ENCODE data around the gene ZNF280D.
"Not testable (repeated sequence)": the region's sequence is repeated elsewhere in the genome, so short reads cannot be mapped to it uniquely, and the experiment has no call there.

ZNF280D gene, protein sequence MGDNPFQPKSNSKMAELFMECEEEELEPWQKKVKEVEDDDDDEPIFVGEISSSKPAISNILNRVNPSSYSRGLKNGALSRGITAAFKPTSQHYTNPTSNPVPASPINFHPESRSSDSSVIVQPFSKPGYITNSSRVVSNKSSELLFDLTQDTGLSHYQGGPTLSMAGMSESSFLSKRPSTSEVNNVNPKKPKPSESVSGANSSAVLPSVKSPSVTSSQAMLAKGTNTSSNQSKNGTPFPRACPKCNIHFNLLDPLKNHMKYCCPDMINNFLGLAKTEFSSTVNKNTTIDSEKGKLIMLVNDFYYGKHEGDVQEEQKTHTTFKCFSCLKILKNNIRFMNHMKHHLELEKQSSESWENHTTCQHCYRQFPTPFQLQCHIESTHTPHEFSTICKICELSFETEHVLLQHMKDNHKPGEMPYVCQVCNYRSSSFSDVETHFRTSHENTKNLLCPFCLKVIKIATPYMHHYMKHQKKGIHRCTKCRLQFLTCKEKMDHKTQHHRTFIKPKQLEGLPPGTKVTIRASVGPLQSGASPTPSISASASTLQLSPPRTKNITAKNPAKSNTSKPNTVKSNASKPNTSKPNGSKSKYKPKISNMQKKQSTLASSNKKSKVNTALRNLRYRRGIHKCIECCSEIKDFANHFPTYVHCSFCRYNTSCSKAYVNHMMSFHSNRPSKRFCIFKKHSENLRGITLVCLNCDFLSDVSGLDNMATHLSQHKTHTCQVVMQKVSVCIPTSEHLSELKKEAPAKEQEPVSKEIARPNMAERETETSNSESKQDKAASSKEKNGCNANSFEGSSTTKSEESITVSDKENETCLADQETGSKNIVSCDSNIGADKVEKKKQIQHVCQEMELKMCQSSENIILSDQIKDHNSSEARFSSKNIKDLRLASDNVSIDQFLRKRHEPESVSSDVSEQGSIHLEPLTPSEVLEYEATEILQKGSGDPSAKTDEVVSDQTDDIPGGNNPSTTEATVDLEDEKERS

DNA sequence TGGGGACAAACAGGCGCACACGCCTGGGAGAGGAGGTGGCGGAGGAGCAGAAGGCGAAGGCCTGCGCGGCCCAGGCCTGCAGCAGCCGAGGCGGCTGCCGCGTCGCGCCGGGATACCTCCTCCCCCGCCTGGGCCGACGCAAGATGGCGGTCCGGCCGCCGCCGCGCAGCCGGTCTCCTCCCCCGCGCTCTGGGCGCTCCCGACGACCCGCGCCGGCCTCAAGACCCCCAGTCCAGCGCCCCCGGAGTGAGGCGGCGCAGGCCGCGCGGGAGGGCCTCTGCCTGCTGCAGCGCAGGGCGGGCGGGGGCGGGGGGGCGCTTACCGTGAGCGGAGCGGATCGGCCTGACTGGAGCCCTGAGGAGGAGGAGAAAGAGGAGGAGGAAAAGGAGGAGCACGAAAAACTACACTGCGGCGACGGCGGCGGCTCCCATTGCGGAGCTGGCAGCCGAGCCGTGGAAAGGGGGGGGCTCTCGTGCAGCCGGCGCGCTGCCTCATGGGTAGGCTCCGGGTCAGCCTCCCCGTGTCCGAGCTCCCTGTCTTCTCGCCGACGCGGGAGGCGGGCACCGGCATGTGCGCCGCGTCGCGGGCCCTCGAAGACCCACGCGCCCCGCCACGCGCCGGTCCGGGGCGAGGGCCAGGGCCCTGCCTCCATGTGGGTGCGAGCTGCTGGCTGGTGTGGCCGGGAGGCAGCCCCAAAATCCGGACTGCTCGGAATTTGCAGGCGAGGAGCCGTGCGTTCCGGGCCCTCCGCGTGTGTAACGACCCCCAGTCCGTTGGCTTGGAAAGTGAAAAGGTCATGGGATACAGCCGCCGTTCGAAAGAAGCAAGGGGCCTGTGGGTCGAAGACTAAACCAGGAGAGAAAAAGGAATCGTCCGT lies at the start of gene ZNF280D:
Gene ZNF280D (minus strand): TSS at position 374 of the 877 bp plus-strand sequence. CDS start 26,400 bp downstream, outside the sequence.
- DNase-seq: peak; percentile 43

DNA sequence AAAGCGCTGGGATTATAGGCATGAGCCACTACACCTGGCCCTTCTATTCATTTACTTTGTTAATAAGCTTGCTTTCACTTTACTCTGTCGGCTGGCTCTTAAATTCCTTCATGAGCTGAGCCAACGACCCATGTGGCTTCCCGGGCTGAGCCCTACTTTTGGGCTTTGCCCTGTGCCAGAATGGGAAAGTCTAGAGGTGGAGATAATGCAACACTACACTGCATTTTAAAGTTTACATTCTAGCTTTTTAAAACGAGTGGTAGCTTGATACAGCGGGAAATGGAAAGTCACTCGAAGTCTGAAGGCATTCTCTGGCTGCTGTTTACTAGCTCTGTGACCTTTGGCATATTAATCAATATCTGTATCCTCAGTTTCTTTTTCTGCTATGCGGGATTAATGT lies 49.0 kb upstream of the ZNF280D start:
- DNase-seq: no peak

DNA sequence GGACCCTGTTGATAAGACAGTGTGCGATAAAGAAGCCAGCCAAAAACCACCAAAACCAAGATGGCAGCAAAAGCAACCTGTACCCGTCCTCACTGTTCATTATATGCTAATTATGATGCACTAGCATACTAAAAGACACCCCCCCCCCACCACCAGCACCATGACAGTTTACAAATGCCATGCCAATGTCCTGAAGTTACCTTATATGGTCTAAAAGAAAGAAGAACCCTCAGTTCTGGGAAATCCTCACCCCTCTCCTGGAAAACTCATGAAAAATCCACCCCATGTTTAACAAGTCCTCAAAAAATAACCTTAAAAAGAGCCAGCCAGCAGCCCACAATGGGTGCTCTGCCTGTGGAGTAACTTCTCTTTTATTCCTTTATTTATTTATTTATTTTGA lies 48.4 kb upstream of the ZNF280D start:
- DNase-seq: no peak

DNA sequence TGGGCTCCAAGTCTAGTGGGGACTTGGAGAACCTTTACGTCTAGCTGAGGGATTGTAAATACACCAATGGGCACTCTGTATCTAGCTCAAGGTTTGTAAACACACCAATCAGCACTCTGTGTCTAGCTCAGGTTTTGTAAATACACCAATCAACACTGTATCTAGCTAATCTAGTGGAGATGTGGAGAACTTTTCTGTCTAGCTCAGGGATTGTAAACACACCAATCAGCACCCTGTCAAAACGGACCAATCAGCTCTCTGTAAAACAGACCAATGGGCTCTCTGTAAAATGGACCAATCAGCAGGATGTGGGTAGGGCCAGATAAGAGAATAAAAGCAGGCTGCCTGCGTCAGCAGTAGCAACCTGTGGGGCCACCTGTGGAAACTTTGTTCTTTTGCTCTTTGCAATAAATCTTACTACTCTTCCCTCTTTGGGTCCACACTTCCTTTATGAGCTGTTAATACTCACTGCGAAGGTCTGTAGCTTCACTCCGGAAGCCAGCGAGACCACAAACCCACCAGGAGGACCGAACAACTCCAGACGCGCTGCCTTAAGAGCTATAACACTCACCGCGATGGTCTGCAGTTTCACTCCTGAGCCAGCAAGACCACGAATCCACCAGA lies 46.9 kb upstream of the ZNF280D start:
- not testable (repeated sequence) for DNase-seq

DNA sequence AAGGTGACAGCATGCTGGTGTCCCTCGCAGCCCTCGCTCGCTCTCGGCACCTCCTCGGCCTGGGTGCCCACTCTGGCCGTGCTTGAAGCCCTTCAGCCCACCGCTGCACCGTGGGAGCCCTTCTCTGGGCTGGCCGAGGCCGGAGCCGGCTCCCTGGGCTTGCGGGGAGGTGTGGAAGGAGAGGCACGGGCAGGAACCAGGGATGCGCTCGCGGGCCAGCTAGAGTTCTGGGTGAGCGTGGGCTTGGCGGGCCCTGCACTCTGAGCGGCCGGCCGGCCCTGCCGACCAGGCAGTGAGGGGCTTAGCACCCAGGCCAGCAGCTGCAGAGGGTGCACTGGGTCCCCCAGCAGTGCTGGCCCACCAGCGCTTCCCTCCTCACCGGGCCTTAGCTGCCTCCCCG lies 46.1 kb upstream of the ZNF280D start:
- not testable (repeated sequence) for DNase-seq

DNA sequence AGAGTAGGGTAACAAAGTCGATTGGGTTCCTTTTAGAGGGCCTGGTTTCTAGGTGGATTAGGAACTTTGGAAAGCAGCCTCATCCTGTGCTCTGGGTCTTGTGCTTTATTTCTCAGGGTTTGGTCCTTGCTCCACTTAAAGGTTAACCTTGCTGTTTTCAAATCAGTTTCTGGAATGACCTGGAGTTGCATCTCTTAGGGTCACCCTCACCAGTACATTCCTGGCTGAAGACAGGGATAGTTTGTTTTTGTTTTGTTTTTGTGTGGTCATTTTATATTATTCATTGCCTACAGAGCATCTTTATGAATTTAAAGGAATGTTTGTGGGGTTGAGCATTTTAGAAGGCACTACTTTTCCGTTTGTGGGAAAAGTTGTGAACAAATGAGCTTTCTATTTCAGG lies 45.5 kb upstream of the ZNF280D start:
- DNase-seq: no peak

DNA sequence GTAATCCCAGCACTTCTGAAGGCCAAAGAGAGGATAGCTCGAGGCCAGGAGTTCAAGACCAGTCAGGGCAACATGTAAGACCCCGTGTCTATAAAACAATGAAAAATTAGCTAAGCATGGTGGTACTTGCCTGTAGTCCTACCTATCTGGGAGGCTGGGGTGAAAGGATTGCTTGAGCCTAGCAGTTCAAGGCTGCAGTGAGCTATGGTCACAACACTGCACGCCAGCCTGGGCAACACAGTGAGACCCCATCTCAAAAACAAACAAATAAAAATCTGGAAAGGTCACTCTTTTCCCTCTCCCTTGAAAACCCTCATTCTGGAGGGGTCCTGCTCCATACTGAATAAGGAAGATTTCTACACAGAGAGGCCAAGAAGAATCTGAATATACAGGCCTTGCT lies 43.5 kb upstream of the ZNF280D start:
- no peak for DNase-seq

DNA sequence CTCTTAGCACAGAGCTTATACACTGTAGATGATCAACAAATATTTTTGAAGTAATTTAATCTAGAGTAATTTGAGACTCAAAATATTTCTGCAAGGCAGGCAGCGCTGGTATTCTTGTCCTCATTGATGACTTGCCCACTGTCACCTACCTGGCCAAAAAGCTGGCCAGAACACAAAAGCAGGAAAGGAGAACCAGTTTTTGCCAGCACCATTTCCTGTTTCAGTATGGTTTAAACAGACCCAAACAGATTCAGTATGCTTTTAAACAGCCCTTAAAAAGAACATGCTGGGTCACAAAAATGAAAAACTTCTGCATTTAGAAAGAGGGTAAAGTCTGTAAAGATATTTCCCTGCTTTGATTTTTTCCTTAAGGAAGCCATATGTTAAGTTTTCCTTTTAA lies 42.3 kb upstream of the ZNF280D start:
- DNase-seq: no peak

DNA sequence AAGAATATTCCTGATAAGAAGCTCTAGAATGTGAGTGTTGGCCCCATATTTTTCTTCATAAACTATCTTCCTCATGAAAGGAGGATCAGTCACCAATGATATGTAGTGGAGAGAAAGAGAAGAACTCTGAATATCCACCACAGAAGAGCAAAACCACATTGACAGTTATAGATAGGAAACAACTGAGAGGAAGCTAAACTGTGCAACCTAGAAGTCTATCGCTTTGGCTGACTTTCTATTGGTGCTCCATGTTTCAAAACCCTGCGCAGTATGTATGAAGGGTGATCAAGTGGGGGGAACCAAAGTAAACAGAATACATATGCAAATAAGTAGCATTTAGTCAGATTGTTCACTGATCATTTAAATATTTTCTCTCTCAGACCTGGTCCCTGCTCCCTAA lies 41.0 kb upstream of the ZNF280D start:
- DNase-seq: no peak

DNA sequence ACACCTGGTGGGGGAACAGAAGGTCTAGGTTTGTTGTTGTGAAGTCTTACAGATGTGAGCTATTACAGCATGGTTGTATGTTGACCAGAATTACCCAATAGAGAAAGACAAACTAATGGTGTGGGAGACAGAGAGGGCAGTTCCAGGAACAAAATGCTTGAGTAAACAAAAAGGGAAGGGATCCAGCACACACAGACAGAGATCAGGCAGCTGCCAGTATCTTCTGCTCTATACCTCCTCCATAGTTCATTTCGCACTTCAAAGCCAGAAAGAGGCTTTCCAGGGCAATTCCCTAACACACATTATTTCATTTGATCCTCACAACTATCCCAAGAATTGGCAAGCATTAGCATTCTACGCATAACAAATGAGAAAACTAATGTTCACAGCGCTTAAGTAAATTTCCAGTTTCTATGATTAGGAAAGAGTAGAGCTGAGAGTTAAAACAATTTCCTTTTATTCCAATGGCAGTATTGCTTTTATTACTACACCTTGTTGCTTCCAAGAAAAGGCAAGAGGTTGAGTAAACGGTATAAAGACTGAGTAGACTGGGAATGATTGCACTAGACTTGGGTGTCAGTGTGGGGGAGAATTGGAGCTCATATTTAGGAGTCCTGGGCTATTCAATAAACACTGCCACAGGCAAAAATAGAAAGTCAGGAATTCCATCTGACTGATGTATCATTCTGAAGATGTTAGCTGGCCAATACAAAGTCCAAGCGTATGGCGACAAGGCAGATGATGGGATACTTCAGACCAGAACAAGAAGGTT lies 39.7 kb upstream of the ZNF280D start:
- DNase-seq: no peak

DNA sequence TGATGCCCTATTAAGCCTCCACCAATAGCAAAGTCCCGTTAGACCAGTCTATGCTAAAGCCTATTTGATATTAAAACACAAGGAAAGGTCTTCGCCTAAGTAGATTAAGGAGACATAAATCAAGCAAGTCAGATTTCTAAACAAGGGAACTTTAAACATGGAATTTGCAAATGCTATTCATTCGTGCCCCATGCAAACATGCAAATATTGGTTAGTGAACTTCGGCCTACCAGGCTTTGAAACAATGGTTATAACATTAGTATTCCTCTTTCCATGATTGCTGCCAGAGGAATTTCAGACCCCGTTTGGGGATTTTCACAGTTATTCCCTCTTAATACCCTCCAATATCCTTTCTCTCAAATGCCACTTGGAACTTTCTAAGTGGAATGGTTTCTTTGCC lies 36.9 kb upstream of the ZNF280D start:
- DNase-seq: no peak

DNA sequence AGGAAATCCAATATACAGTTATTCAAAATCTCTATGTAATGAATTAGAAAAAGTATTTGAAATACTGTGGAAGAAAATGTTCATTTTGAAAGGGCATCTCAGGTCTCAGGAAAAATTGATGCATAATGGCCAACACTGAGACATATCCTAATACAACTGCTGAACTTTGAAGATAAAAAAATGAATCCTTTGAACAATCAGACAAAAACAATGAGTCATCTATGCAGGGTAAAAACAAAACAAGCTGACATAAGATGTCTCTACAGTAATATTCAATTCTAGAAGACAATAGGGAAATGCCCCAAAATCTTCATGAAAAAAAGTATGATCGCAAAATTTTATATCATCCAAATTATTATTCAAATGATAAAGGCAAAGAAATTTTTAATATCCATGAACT lies 34.0 kb upstream of the ZNF280D start:
- no peak for DNase-seq

DNA sequence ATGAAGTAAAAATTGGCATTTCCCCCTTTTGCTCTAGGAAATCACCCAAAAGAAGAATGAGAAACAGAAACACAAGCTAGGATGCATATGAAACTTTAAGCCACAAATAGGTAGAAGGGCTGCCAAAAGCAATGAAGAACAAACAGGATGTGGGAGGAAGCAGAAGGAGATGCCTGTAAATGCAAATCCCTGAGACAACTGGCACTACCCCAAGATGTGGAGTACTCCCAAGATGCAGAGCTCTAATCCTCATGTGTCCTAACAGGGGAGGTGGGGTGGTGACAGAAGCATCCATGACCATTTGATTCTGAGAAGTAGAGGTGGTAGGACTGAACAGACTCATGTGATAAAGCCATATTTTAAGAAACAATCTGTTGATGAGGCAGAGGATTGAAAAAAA lies 31.9 kb upstream of the ZNF280D start:
- no peak for DNase-seq

DNA sequence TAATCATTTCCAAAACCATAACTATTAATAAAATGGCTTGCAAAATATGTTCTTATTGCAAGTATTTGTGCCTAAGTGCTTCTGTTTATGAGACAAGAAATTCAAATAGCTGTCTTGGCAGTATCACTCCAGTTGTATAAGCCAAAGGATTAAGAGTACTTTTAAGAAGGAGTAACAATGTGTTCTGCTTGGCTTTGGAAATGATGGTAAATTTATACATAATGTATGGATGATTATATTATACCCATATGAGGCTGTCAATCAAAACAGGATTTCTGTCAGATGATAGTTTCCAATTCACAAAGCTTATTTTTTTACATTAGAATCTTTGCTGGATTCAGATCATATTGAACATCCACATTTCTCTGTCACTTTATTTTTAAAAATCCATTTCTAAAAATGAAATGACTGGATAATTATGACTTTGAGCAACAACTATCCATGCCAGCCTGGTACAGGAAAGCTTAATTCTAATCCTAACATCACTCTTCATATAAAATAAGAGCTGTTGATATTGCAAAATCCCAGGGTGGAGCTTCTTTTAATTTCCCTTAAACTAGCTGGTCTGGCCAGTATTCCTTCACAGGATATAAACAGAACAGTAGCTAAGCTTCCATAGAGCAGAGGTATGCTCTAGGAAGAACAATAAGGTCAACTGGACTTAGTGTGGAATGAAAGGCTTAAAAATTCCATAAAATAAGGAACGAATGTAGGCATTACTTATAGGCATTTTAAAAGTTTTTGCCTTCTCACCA lies 30.0 kb upstream of the ZNF280D start:
- no peak for DNase-seq

DNA sequence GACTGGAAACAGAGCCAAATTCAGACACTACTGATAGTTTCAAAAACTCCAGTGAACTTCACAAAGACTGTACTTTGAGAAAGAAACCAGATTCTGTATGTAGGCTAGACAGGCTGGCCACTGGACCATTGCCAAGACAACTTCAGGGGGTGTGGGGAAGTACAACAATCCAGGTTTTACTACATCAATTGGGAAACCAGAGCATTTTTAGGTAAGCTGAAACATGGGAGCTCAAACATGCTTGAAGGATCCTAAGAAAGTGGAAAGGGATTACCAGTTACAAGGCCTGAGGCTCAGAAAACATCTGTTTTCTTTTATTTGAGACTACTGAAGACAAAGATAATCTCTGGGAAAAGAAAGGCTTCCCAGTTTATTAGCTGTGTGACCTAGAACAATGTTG lies 26.9 kb upstream of the ZNF280D start:
- no peak for DNase-seq

DNA sequence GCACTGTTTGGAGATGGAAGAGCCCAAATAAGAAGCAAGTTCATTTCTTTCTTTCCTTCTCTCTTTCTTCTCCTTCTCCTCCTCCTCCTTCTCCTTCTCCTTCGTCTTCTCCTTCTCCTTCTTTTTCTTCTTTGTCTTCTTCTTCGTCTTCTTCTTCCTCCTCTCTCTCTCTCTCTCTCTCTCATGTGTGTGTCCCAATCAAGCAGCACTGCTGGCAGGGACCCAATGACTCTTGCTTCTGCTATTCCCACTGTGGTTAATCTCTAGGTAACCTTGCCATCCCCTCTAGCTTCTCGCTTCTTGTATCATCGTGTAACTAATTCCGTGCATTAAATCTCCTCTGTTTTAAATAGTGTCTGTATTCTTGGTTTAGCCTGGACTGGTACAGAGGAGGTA lies 26.1 kb upstream of the ZNF280D start:
- DNase-seq: no peak

DNA sequence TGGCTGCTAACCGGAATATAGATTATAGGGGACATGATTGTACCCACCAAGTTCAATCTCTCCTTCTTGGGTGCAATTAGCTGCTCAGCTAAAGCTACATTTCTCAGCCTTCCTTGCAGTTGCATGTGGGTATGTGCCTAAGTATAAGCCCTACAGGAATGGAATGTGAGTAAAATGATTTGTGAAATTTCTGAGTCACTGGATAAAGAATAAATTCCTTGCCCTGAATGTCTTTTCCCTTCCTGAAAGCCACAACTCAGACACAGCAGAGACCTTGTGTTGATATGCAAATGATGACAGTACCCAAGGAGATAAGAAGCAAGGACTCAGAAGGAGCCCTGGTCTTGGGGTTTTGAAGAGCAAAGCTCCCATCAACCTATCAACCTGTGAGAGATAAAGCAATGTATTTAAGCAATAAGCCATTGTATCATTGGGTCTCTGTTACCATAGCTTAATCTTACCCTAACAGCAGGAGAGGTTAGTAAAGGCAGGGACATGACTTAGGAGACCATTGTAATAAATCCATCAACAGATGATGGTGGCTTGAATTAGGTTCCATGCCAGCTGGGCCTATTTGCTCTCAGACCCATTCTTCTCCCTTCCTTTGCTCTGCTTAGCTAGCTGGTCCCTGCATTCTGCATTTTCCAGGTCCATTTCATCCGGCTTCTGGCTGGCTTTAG lies 25.6 kb upstream of the ZNF280D start:
- DNase-seq: no peak

DNA sequence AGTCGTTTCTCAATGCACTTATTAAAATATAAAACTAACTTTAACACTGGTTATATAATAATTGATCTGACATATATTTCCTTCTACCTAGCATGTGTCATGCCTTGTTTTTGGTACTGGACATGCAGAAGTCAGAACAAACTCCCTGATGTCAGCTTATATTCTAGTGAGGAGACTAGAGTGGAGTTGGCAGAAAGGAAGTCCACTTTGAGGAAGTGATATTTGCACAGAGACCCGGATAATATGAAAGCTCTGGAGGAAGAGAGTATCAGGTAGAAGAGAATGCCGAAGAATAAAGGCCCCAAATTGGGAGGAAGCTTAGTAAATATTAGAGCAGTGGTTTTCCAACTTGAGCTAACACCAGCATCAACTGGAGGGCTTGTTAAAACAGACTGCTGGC lies 24.6 kb upstream of the ZNF280D start:
- no peak for DNase-seq

DNA sequence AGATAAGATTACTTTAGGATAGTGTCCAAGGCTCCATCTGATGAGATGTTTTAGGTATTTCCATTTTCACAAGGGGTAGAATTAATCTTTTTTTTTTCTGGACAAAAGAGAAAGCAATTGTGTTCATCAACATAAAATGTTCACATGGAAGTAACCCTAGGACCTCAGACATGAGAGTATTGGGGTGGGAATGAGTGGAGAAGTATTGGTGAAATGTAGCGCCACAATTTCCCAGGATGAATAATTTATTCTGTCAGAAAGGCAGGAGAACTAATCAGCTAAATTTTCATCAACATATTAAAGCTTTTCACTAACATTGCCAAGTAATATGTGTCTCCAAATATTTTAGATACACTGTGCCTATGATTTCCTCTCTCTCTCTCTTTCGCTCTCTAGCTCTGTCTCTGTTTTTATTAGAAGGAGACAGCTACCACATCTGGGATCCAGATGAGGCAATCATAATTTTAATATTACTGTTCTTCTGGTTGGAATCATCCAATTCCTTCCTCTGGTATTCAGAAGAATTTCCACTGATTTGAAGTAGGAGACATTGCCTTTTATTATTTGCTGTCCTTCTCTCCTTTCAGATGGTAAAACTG lies 21.6 kb upstream of the ZNF280D start:
- DNase-seq: no peak

DNA sequence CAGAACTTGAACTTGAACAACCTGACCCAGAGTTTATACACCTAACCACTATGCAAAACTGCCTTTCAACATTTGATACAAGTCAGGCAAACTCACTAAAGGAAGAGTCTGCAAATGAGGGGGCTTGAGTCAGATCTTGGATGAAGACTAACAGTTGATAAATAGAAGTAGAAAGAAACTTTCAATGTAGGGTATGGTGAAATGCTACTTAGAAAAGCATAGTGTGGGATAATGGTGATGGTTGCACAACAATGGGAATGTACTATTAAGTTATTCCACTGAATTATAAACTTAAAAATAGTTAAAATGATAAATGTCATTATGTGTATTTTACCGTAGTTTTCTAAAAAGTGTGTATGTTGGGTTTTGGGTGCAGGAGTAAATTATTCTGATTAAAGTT lies 19.7 kb upstream of the ZNF280D start:
- DNase-seq: no peak

Data from cortex of kidney (tissue), 1 donor.